HG03565 (cell line): ENCODE data around the gene KRT9.

Source experiments
- ATAC-seq: cut with Tn5 transposase; IDR thresholded peaks from one replicate; pipeline ENCODE4 v1.9.1; 2021; ENCODE audit warnings: mild to moderate bottlenecking, moderate library complexity; ENCODE audit not compliant: unreplicated experiment

Gene KRT9

GRCh38 chr17:41533613-41534012 is 38.2 kb downstream of the KRT9 start:
- ATAC-seq, result no peak

GRCh38 chr17:41532947-41533570 is 38.8 kb downstream of the KRT9 start:
- no peak for ATAC-seq

- ATAC-seq, result no peak
These were observed 39.9 kb downstream of the KRT9 start for GRCh38 chr17:41531993-41532392.

- no peak for ATAC-seq
These were observed 41.5 kb downstream of the KRT9 start for GRCh38 chr17:41530062-41531048.

- ATAC-seq, result no peak
These were observed 42.4 kb downstream of the KRT9 start for GRCh38 chr17:41529491-41529915.

GRCh38 chr17:41528959-41529353 is 42.9 kb downstream of the KRT9 start:
- no peak for ATAC-seq

- ATAC-seq, result no peak
These were observed 44.5 kb downstream of the KRT9 start for GRCh38 chr17:41527063-41528023.

- no peak for ATAC-seq
These were observed 47.6 kb downstream of the KRT9 start for GRCh38 chr17:41524261-41524660.

GRCh38 chr17:41523787-41524186 is 48.1 kb downstream of the KRT9 start:
- no peak for ATAC-seq

GRCh38 chr17:41523225-41523593 is 48.6 kb downstream of the KRT9 start:
- no peak for ATAC-seq

- ATAC-seq, result no peak
These were observed 49.3 kb downstream of the KRT9 start for GRCh38 chr17:41522301-41523224.

- ATAC-seq, result no peak
These were observed 50.1 kb downstream of the KRT9 start for GRCh38 chr17:41521574-41522261.

GRCh38 chr17:41520821-41521521 is 50.9 kb downstream of the KRT9 start:
- no peak for ATAC-seq

- no peak for ATAC-seq
These were observed 52.2 kb downstream of the KRT9 start for GRCh38 chr17:41519501-41520224.

- ATAC-seq, result no peak
These were observed 52.9 kb downstream of the KRT9 start, which contains the start of gene KRT15 for GRCh38 chr17:41518789-41519449. Gene KRT15 (minus strand): TSS chr17:41518890. CDS start chr17:41518827, 63 bp downstream.

- ATAC-seq, result no peak
These were observed 53.8 kb downstream of the KRT9 start for GRCh38 chr17:41518031-41518430.

GRCh38 chr17:41516830-41517283 is 55.0 kb downstream of the KRT9 start:
- ATAC-seq, result no peak
